ENCODE results near the gene GOT1.
A peak's percentile ranks its signal among the peaks of the same experiment; 100 is the strongest.

GOT1 gene

GRCh38 chr10:99430451-99431189 lies at the start of gene GOT1:
Gene GOT1 (minus strand): TSS chr10:99430624. CDS start chr10:99430565, 59 bp downstream.
- DNase-seq = peak; percentile 53 to 99 (median 96)

- DNase-seq = no peak
These were observed 39.9 kb upstream of the GOT1 start for GRCh38 chr10:99470327-99470726.

- no peak for DNase-seq
These were observed 37.0 kb upstream of the GOT1 start for GRCh38 chr10:99467236-99467999.

GRCh38 chr10:99466632-99467223 lies 36.3 kb upstream of the GOT1 start:
- no peak for DNase-seq

GRCh38 chr10:99461230-99461629 lies 30.8 kb upstream of the GOT1 start:
- DNase-seq = no peak

GRCh38 chr10:99460070-99460469 lies 29.6 kb upstream of the GOT1 start:
- no peak for DNase-seq

GRCh38 chr10:99459217-99459616 lies 28.8 kb upstream of the GOT1 start:
- no peak for DNase-seq

GRCh38 chr10:99457813-99458212 lies 27.4 kb upstream of the GOT1 start:
- DNase-seq = no peak

GRCh38 chr10:99456931-99457288 lies 26.5 kb upstream of the GOT1 start:
- DNase-seq = no peak

GRCh38 chr10:99456207-99456930 lies 25.9 kb upstream of the GOT1 start:
- DNase-seq = no peak

- no peak for DNase-seq
These were observed 21.6 kb upstream of the GOT1 start for GRCh38 chr10:99451981-99452380.

- no peak for DNase-seq
These were observed 21.0 kb upstream of the GOT1 start for GRCh38 chr10:99451499-99451788.

GRCh38 chr10:99450624-99451498 lies 20.4 kb upstream of the GOT1 start:
- no peak for DNase-seq

GRCh38 chr10:99450156-99450555 lies 19.7 kb upstream of the GOT1 start:
- DNase-seq = no peak

GRCh38 chr10:99449023-99449422 lies 18.6 kb upstream of the GOT1 start:
- no peak for DNase-seq

GRCh38 chr10:99444383-99445045 lies 14.1 kb upstream of the GOT1 start:
- DNase-seq = no peak

GRCh38 chr10:99443500-99443899 lies 13.1 kb upstream of the GOT1 start:
- no peak for DNase-seq

- DNase-seq = no peak
These were observed 12.0 kb upstream of the GOT1 start for GRCh38 chr10:99442394-99442793.

GRCh38 chr10:99438890-99439289 lies 8.5 kb upstream of the GOT1 start:
- no peak for DNase-seq

GRCh38 chr10:99435986-99436638 lies 5.7 kb upstream of the GOT1 start:
- DNase-seq = no peak
